NK-92 treated with Interleukin-12 subunit alpha and Interleukin-12 subunit beta, amount 100 ng/mL, for 24 hours (cell line): ENCODE data around the gene EMC1.
"Not testable (repeated sequence)": the region's sequence is repeated elsewhere in the genome, so short reads cannot be mapped to it uniquely, and the experiment has no call there.

ENCODE experiments used
- DNase-seq: peaks from one replicate; lab custom pipeline; 2025; lab: John Stamatoyannopoulos, UW

Gene EMC1

DNA sequence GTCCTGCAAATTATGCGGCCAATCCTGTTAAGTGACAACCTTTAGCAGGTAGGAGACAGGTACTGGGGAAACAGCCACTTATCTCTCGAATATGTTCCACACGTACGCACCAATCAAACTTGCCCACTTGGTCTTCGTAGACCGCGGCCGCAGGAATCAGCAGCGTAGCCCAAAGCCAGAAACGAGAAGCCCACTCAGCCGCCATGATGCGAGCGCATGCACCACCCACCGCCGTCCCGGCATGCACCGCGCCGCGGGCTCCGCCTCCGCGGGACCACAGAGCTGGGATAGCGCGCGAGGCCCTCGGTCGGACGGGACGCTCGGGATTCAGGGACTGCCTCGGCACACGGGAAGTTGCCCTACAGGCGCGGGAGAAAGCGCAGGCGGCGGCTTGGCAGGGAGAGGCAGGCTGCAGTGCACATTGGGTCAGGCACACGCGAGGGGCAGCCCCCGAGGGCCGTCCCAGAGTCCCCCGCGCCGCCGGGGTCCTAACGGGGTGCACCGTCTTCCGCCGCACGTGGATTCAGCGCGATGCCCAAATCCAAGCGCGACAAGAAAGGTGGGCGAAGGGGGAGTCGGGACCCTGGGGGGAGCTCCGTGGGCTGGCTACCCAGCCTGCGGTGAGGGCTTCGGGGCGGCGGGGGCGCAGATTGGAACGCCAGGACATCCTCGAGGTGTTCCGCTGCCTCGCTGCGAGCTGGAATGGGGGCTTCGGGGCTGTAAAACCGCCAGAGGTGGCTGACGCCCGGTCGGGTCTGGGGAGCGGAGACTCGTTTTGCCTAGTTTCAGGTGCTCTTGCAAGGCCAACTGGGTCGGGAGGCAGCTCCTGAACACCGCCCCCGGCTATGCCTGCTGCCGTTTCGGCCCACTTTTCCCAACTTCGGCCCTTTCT, at the start of gene EMC1, which contains the start of gene MRTO4:
TSS of gene EMC1 (minus strand) at position 220 of the 892 bp plus-strand sequence. CDS start at position 205, 15 bp downstream.
TSS of gene MRTO4 (plus strand) at position 501 of the 892 bp plus-strand sequence. CDS start at position 532, 31 bp downstream.
- peak; percentile 87 for DNase-seq

DNA sequence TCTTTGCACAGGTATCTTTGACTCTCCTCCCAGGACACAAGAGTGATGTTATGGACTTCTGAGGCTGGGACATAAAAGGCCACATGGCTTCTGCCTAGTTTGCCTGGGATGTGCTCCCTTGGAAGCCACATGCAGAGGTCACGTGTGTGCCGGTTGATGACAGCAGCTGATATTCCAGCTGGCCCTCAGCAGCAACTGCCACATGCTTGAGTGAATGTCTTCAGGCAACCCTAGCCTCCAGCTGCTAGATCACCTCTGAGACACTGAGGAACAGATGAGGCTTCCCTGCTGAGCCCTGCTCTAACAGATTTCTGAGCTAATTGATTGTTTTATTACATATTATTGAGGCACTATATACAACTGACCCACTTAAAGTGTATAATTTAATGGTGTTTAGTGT, 48.9 kb upstream of the EMC1 start:
- DNase-seq: no peak

DNA sequence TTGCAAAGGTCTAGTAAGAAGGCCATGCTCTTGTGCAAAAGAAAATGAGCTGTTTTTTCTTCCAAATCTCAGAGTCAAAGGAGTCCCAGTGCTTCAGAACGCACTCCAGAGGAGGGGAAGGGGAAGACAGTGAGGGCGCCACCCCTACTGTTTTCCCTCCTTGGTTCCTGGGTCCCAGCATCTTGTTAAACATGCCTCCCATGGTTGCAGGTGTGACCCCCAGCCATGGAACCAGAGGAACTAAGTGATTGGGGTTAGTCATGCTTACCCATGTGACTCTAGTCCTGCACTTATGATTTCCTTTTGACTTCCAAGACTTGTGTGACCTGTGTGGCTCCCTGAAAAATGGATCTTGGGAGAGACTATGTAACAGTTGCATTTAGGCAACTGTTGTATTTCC, 43.3 kb upstream of the EMC1 start:
- no peak for DNase-seq

DNA sequence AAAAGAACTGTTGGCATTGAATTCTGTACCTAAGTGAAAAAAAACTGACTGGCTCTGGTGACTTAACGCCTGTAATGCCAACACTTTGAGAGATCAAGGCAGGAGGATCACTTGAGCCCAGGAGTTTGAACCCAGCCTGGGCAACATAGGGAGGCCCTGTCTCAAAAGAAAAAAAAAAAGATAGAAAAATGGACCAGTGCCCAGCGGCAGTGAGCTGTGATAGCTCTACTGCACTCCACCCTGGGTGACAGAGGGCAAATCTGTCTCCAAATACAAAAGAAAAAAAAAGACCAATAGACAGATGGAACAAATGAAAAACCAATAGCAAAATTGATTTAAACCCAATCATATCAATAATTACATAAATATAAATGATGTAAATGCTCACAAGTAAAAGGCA, 37.9 kb upstream of the EMC1 start:
- no peak for DNase-seq

DNA sequence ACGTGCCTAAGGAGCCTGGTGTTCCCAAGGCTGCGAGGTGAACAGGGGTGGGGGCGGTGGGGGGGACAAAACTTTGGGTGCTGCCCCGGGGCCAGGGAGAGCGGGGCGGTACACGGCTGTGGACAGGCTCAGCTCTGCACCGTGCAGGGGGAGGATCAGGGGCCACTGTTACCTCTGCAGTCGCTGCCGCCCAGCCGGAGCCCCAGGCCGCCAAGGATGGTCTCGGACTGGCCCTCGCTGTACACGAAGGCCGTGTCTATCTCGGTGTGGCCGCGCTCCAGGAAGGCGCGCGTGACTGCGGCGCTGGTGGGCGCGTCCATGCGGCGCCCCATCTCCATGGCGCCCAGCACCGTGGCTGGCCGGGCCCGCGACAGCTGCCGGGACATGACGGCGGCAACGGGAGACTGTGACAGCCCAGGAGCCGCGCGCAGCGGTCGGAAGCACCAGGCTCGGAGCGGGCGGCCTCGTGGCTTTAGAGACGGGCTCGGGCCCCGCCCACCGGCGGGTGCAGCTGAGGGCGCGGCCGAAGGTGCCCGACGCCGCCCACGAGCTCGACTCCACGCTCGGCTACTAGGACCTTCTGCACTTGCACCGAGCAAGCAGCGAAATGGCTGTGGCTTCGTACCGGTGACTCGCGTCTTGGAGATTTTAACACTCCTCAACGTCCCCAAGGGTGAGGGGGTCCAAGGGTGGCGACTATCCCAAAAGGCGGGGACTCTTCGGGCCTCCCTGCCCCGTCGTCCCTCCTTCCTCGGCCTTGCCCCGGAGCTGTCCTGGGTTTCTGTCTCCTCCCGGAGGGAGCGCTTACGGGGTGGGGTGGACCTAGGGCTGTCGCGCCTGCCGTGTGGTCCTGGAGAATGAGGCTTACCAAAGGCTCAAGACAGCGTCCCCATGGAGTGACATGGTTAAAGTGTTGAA, 37.3 kb upstream of the EMC1 start, which contains the start of gene AKR7A3:
TSS of gene AKR7A3 (minus strand) at position 447 of the 918 bp plus-strand sequence. CDS start at position 386, 61 bp downstream.
- DNase-seq: not testable (repeated sequence)

DNA sequence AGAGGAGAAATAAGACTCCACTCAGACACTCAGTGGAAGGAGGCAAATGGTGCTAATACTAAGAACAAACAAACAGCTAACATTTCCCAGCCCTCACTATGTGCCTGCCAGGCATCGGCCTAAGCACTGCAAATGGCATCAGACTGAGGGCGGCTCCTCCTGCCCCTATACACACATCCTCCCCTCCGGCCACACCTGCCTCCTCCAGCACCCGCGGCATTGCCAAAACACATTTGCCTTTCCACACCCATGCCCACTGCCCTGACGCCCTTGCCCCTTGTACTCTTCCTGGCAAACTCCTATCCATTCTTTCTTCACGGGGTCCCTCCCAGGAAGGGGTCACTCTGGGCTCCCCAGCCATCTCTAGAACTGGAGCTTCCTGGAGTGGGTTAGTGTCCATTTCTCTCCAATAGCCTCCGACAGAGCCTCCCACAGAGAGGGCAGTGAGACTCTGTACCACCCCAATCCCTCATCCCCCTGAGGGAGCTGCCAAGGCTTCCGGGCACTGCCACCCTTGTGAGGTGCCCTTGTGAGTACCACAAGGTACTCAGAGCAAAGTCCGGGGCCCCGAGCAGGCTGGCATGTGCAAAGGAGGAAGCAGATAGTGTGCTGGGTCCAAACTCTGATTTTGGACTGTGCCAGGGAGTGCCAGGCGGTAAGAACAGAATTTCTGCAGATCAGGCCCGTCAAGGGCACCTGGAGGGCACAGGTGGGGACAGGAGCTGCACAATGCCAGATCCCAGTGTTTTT, 36.3 kb upstream of the EMC1 start:
- no peak for DNase-seq

DNA sequence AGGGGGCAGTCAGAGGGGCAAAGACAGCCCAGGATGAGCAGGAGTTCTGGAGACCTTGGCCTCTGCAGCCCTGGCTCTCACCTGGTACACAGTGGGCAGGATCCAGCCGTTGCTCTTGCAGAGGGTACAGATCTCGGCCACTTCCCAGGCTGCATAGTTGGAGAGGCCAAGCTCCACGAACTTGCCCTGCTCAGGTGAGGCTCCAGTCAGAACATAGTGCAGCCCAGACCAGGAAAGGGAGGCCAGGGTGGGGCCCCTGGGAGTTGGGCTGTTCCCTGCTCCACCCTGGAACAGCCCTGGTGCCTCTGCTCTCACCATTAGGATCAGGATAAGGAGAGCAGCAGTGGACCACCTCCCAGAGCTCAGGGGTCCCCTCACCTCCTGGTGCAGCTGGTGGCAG, 34.5 kb upstream of the EMC1 start:
- DNase-seq: not testable (repeated sequence)

DNA sequence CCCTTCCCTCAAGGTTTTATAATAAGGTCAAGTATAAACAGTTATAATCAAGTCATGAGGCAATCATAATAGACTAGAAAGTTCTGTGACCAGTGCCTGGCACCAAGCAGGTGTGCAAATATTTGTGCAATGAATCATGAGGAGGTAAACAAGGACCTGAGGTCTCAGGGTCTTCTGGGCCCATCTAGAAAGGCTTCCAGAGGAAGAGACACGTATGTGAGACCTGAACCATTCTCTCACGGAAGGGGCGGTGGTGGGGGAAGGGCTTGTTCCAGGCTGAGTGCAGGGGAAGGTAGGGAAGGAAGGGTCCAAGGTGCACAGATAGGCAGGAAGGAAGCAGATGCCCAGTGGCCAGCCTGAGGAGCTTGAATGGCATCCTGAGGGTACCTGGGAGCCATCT, 34.0 kb upstream of the EMC1 start:
- not testable (repeated sequence) for DNase-seq

DNA sequence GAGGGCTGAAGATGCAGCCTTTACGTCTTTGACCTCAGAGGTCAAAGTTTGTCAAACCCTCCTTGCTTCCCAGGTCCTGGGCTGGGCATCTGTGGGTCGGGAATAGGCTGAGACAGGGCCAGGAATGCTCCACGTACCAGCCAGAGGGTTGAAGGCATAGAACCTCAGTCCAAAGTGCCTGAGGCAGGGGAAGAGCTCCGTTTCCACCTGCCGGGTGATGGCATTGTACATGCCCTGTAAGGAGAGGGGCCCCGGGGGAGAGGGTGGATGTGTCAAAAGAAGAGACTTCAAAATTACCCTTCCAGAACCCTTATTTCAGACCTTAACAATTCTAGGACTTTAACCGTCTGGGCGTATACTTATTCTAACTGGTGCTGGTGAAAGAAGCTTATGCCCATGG, 33.6 kb upstream of the EMC1 start:
- DNase-seq: no peak

DNA sequence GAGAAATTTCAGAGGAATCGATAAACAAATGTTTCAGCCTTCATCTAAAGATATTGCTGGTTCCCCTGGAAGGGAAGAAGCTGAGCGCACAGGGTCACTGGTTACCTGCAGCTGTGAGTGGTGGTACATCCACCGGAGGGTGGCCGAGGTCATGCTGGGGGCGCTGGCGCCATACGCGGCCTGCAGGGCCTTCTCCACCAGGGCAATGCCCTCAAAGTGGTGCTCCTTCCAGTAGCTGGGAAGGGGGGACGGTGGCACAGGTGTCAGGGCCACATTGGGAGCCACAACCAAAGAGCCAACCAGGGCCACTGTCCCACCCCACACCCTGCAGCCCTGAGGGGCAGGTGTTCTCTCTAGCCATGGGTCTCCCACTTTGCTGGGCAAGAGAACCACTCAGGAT, 32.6 kb upstream of the EMC1 start:
- DNase-seq: no peak

DNA sequence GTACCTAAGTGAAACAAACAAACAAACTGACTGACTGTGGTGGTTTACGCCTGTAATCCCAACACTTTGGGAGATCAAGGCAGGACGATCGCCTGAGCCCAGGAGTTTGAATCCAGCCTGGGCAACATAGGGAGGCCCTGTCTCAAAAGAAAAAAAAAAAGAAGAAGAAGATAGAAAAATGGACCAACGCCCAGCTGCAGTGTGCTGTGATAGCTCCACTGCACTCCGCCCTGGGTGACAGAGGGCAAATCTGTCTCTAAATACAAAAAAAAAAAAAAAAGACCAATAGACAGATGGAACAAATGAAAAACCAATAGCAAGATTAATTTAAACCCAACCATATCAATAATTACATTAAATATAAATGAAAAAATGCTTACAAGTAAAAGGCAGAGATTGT, 23.3 kb upstream of the EMC1 start:
- no peak for DNase-seq

DNA sequence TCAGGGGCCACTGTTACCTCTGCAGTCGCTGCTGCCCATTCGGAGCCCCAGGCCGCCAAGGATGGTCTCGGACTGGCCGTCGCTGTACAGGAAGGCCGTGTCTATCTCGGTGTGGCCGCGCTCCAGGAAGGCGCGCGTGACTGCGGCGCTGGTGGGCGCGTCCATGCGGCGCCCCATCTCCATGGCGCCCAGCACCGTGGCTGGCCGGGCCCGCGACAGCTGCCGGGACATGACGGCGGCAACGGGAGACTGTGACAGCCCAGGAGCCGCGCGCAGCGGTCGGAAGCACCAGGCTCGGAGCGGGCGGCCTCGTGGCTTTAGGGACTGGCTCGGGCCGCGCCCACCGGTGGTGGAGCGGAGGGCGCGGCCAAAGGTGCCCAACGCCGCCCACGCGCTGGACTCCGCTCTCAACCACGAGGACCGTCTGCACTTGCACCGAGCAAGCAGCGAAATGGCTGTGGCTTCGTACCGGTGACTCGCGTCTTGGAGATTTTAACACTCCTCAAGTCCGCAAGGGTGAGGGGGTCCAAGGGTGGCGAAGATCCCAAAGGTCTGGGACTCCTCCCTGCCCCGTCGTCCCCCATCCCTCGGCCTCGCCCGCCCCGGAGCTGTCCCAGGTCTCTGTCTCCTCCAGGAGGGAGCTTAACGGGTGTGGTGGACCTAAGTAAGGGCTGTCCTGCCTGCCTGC, 22.7 kb upstream of the EMC1 start:
- DNase-seq: not testable (repeated sequence)

DNA sequence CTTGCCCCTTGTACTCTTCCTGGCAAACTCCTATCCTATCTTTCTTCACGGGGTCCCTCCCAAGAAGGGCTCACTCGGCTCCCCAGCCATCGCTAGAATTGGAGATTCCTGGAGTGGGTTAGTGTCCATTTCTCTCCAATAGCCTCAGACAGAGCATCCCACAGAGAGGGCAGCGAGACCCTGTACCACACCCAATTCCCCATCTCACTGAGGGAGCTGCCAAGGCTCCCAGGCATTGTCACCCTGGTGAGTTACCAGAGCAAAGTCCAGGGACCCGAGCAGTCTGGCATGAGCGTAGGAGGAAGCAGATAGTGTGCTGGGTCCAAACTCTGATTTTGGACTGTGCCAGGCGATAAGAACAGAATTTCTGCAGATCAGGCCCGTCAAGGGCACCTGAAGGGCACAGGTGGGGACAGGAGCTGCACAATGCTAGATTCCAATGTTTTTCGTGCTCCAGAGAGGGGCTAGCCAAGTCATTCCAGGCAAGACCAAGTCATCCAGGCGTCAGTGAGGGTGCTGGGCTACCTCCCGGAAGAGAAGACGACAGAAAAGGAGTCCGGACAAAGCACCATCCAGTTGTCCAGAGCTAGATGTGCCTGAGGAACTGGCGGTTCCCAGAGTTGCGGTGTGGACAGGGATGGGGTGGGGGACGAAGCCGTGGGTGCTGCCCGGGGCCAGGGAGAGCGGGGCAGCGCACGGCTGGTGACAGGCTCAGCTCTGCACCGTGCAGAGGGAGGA, 22.0 kb upstream of the EMC1 start:
- DNase-seq: no peak

DNA sequence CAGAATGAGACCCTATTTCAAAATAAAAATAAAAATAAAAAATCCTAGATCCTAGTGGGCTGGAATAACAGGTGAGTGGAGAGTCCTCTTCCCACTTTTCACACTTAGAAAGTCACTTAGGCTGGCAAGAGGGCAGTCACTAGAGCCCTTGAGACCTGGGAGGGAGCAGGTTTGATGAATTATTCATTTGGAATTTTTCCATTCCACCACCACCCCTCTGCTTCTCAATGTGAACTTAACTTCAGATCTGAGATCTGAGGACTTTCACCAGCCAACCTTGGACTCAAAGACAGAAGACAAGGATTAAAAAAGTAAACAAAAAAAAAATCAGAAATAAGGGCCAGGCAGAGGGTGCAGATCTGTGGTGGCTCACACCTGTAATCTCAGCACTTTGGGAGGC, 20.7 kb upstream of the EMC1 start:
- no peak for DNase-seq

DNA sequence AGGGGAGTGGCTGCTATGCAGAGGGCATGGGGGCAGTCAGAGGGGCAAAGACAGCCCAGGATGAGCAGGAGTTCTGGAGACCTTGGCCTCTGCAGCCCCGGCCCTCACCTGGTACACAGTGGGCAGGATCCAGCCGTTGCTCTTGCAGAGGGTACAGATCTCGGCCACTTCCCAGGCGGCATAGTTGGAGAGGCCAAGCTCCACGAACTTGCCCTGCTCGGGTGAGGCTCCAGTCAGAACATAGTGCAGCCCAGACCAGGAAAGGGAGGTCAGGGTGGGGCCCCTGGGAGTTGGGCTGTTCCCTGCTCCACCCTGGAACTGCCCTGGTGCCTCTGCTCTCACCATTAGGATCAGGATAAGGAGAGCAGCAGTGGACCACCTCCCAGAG, 19.0 kb upstream of the EMC1 start:
- DNase-seq: not testable (repeated sequence)

DNA sequence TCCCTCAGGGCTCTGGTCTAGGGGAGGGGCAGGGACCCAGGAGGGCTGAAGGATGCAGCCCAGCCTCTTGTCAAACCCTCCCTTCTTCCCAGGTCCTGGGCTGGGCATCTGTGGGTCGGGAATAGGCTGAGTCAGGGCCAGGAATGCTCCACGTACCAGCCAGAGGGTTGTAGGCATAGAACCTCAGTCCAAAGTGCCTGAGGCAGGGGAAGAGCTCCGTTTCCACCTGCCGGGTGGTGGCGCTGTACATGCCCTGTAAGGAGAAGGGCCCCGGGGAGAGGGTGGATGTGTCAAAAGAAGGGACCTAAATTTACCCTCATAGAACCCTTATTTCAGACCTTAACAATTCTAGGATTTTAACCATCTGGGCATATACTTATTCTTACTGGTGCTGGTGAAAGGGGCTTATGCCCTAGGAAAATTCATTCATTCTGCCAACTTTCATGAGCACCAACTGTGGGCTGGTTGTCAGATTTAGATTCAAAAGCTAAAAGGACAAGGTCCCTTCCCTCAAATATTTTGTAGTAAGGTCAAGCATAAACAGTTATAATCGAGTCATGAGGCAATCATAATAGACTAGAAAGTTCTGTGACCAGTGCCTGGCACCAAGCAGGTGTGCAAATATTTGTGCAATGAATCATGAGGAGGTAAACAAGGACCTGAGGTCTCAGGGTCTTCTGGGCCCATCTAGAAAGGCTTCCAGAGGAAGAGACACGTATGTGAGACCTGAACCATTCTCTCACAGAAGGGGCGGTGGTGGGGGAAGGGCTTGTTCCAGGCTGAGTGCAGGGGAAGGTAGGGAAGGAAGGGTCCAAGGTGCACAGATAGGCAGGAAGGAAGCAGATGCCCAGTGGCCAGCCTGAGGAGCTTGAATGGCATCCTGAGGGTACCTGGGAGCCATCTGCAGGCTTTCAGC, 18.4 kb upstream of the EMC1 start:
- DNase-seq: not testable (repeated sequence)

DNA sequence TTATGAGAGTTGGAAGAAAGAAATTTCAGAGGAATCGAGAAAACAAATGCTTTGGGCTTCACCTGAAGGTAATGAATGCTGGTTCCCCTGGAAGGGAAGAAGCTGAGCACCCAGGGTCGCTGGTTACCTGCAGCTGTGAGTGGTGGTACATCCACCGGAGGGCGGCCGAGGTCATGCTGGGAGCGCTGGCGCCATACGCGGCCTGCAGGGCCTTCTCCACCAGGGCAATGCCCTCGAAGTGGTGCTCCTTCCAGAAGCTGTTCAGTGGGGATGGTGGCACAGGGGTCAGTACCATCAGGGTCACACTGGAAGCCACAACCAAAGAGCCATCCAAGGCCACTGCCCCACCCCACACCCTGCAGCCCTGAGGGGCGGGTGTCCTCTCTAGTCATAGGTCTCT, 17.1 kb upstream of the EMC1 start:
- no peak for DNase-seq

DNA sequence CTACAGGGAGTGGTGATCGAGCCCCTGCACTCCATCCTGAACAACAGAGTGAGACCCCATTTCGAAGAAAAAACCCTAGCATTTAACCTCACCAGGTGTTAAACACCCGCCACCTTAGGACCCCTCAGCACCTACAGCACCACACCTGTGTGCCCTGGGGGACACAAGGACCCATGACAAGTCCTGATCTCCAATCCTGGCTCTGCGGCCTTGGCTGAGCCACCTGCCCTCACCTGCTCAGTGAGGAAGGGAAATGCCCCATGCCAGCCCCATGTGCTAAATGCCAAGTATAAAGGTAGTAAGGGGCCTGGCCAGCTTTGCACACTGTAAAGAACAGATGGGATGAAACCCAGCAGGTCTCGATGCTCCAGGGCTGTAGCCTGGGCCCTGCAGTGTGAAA, 11.4 kb upstream of the EMC1 start:
- DNase-seq: no peak

DNA sequence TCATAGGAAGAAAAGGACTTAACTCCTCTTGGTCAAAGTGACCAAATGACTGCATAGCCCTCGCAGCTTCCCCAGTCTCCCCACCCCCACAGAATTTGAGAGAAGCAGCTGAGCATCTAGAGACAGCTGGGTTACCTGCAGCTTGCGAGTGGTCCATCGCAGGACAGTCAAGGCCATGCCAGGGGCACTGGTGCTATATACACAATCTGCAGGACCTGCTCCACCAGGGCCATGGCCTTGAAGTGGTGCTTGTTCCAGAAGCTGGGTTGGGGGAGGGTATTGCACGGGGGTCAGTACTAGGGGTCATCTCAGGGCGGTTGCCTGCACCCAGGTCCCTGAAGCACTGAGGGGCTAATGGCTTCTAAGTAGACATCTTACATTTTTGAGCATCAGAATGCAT, 10.7 kb upstream of the EMC1 start:
- DNase-seq: no peak
